ENCODE data around the gene CCT3. TPM values are rescaled to one million over a fixed set of nuclear protein-coding genes. Genes with fewer than 3 reads are reported as not detected.

Gene CCT3
- polyA plus RNA-seq (ENCODE audit: insufficient read depth in 1 of 5, insufficient read length in 5 of 5, low replicate concordance in 1 of 5), result 100 to 1,000 TPM; 255 to 338 (median 275) TPM
- long read RNA-seq, donor 1, transcript CCT3-201 (14 exons, 2,150 nt), result major isoform, 75 of 136 reads
- long read RNA-seq, donor 1, partial matches to known transcripts, result 54 of 136 reads
- long read RNA-seq, donor 1, other reads (novel, unspliced or antisense), result 5 of 136 reads
- long read RNA-seq, donor 2, transcript CCT3-201 (14 exons, 2,150 nt), result major isoform, 53 of 83 reads
- long read RNA-seq, donor 2, partial matches to known transcripts, result 30 of 83 reads
- long read RNA-seq, donor 2, other reads (novel, unspliced or antisense), result 0 of 83 reads
- long read RNA-seq, donor 3, transcript CCT3-201 (14 exons, 2,150 nt), result major isoform, 37 of 92 reads
- long read RNA-seq, donor 3, partial matches to known transcripts, result 54 of 92 reads
- long read RNA-seq, donor 3, other reads (novel, unspliced or antisense), result 0 of 92 reads
- long read RNA-seq, donor 4, transcript CCT3-201 (14 exons, 2,150 nt), result major isoform, 20 of 56 reads
- long read RNA-seq, donor 4, partial matches to known transcripts, result 36 of 56 reads
- long read RNA-seq, donor 4, other reads (novel, unspliced or antisense), result 0 of 56 reads
- long read RNA-seq, donor 5, transcript CCT3-201 (14 exons, 2,150 nt), result major isoform, 49 of 92 reads
- long read RNA-seq, donor 5, partial matches to known transcripts, result 43 of 92 reads
- long read RNA-seq, donor 5, other reads (novel, unspliced or antisense), result 0 of 92 reads
- long read RNA-seq, donor 6, transcript CCT3-201 (14 exons, 2,150 nt), result major isoform, 75 of 140 reads
- long read RNA-seq, donor 6, partial matches to known transcripts, result 54 of 140 reads
- long read RNA-seq, donor 6, other reads (novel, unspliced or antisense), result 7 of 140 reads
- long read RNA-seq, donor 7, transcript CCT3-201 (14 exons, 2,150 nt), result major isoform, 54 of 87 reads
- long read RNA-seq, donor 7, partial matches to known transcripts, result 32 of 87 reads
- long read RNA-seq, donor 7, other reads (novel, unspliced or antisense), result 0 of 87 reads
- long read RNA-seq, donor 8, transcript CCT3-201 (14 exons, 2,150 nt), result major isoform, 32 of 53 reads
- long read RNA-seq, donor 8, partial matches to known transcripts, result 19 of 53 reads
- long read RNA-seq, donor 8, other reads (novel, unspliced or antisense), result 0 of 53 reads

DNA sequence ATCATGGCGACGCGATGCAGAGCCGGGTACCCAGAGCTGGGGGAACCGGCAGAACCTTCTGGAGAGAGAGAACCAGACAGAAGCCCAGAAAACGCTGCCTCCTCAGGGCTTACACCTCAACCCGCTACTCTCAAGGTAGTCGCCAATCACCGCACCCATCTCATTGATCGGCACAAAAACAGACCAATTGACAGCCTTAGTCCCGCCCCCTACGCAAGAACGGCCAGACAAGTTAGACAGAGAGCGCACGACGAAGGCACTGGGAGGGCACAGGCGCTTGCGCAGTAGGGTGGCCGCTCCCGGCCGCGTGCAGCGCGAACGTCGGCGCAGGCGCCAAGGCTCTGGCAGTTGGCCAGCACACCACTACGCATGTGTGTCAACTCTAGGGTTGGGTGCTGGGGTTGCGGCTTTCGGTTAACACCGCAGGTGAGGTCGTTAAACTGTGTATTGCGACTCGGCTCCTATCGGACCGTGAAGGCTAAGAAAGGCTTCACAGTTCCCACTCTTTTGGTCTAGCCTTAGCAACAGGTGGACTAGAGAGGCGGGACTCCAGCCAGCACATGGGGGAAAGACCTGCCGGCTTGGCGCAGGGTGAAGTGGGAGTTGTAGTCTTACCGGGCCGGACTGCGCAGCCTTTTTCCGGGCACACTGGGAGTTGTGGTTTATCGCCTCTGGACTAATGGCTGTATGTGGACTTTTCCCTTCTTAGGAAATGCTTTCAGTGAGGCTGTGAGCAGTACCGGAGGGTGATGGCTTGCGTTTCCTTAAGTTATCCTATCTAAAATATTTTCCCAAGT, at the start of gene CCT3, which contains the start of gene TSACC:
CCT3 (minus strand) TSS at position 113 of the 797 bp plus-strand sequence; CDS start at position 5, 108 bp downstream.
TSACC (plus strand) TSS at position 347 of the 797 bp plus-strand sequence. CDS start 1,232 bp downstream, outside the sequence.
- DNase-seq, result peak; percentile 100

- DNase-seq, result peak in 1 of 2 donors; percentile 18
Observed at GRCh38 chr1:156387870-156388173, 49.7 kb upstream of the CCT3 start.

- DNase-seq, result no peak
Observed at GRCh38 chr1:156386949-156387869, 49.1 kb upstream of the CCT3 start.

DNA sequence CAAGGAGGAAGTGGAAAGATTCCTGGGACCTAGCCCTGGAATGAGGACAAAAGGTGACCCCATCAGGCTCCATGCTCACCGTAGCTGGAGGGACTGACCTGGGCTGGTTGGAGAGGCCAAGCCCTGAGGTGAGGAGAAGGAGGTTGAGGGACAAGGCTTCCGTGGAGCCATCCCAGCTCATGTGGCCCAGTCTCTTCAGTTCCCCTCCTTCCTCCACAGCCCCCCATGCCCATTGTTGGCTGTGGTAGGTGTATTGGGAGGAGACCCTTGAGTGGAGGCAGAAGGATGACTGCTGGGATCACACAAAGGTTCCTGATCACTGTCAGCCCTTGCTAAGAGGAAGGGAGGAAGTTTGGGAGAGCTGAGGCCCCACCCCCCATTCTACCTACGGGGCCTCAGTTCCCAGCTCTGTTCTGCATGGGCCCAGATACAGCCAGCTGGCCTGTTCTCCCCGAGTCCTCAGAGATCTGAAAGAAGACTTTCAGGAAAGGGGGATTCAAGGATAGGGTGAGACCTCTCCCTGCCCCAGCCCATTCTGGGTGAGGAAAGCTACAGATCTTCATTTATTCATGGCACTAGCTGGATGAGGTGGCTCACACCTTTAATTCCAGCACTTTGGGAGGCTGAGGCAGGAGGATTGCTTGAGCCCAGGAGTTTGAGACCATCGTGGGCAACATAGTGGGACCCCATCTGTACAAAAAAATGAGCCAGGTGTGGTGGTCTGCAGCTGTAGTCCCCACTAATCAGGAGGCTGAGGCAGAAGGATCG, 48.2 kb upstream of the CCT3 start:
- no peak for DNase-seq

GRCh38 chr1:156385534-156386031, 47.5 kb upstream of the CCT3 start:
- DNase-seq, result peak; percentile 27 to 50

DNA sequence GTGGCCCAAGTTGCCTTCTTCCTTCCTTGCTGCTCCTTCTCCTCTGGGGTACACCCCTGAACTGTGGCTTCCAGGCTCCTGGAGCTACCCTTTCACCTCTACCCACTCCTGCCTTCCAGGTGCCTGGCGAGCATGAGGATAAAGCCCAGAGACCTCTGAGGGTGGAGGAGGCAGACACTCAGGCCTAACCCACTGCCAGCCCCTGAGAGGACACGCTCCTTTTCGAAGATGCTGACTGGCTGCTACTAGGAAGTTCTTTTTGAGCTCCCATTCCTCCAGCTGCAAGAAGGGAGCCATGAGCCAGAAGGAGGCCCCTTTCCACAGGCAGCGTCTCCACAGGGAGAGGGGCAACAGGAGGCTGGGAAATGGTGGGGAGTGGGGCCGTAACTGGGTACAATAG, 46.6 kb upstream of the CCT3 start:
- DNase-seq, result no peak

DNA sequence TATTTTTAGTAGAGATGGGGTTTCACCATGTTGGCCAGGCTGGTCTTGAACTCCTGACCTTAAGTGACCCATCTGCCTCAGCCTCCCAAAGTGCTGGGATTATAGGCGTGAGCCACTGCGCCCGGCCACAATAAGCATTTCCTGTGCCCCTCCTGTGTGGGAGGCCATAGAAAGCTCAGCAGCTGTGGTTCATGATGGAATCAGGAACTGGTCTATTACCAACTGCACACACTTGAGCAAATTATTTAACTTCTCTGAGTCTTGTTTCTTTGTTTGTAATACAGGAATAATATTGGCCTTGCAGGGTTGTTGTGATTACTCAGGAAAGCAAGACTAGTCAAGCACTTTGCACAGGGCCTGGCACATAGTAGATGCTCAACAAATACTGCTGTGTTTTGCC, 45.9 kb upstream of the CCT3 start:
- no peak for DNase-seq

DNA sequence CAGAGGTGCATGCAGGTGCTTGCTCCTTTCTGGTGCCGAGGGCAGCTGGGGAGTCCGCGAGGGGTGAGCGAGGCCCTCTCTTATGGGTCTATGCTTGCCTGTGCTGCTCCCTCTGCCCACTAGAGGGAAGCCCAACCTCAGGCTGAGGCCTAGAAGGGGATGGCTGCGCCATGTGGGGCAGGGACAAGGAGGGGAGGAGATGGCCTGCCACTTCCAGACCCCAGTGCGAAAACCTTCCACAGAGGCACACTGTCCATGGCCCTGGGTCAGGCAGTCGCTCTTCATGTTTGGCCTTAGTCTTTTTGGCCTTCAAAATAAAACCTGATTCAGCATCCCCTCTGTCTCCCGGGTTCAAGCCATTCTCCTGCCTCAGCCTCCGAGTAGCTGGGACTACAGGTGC, 44.9 kb upstream of the CCT3 start:
- peak in 1 of 2 donors; percentile 36 for DNase-seq

GRCh38 chr1:156382561-156382960, 44.5 kb upstream of the CCT3 start:
- no peak for DNase-seq

GRCh38 chr1:156379420-156380165, 41.5 kb upstream of the CCT3 start:
- no peak for DNase-seq

- no peak for DNase-seq
Observed at GRCh38 chr1:156378557-156378956, 40.5 kb upstream of the CCT3 start.

- no peak for DNase-seq
Observed at GRCh38 chr1:156376958-156377919, 39.1 kb upstream of the CCT3 start.

DNA sequence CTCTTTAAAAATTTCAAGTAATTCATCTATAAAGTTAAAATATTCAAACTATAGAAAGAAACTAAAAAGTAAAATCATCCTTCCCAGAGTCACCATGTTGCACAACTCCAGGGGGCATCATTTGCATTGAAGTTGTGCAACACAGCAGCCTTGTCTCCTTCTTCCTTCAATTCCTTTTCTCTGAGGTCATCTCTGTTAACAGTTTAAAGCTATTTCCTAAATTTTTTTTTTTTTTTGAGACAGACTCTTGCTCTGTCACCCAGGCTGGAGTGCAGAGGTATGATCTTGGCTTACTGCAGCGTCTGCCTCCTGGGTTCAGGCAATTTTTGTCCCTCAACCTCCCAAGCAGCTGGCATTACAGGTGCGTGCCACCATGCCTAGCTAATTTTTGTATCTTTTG, 38.1 kb upstream of the CCT3 start:
- no peak for DNase-seq

GRCh38 chr1:156373546-156373945, 35.5 kb upstream of the CCT3 start:
- DNase-seq, result no peak

DNA sequence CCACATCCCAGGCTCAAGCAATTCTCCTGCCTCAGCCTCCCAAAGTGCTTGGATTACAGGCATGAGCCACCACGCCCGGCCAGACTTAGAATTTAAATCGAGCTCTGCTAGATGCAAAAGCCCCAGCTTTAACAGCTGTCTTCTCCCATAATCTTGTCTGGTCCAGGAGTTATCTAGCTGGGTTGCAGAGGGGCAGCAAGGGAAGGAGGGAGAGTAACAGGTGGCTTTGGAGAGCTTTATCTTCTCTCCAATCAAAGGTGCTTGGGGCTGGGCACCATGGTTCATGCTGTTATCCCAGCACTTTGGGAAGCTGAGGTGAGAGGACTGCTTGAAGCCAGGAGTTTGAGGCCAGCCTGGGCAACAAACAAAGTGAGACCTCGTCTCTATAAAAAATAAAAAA, 34.8 kb upstream of the CCT3 start:
- DNase-seq, result no peak

- DNase-seq, result no peak
Observed at GRCh38 chr1:156372265-156372586, 34.1 kb upstream of the CCT3 start.

DNA sequence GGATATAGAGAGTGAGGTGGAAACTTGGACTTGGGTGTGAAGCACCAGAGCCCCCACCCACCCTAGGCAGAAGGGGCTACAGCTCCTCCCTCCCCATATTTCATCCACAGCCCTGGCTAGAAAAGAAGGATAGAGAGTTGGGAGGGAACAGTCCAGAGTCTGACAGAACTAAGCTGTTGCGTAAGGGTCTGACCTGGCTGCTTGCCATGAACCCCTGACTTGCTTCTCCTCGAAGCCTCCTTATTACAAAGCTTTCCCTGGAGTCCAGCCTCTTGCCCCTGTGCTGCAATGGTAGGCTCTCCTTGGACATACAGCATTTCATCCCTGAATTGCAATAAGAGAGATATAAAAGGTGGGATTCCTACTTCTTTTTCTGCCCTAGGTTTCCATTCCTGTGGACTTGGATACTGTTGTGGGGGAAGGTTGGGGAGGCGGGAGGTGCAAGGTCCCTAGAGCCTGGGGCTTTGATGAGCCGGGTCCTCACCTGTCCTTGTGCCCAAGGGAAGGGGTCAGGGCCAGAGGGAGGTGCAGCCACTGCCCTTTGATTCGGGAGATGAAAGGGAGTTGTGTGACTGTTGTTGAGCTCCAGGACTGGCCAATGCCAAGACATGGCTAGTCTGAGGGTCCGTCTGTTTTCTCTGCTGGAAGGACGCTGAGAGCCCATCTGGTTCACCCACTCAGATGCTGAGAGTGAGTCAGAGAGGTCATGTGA, 33.6 kb upstream of the CCT3 start:
- DNase-seq, result peak; percentile 64 to 79
